Kidney tubule cell (primary cell): Measurements from ENCODE around the gene RPL39.
"Not testable (repeated sequence)": the region's sequence is repeated elsewhere in the genome, so short reads cannot be mapped to it uniquely, and the experiment has no call there.

ENCODE experiments used
- DNase-seq: peaks from one replicate; pipeline ENCODE4 v3.0.0-alpha.2; 2018; ENCODE audit warnings: low spot score

RPL39 gene

GRCh38 chrX:119791437-119792231, at the start of gene RPL39:
Gene RPL39, minus strand, starts transcription at chrX:119791630. Its CDS starts 54 bp downstream, at chrX:119791576.
- DNase-seq = peak; percentile 88

- no peak for DNase-seq
These were observed 42.5 kb upstream of the RPL39 start for GRCh38 chrX:119833905-119834304.

GRCh38 chrX:119828446-119828845, 37.0 kb upstream of the RPL39 start:
- DNase-seq = peak; percentile 32

- DNase-seq = peak; percentile 52
These were observed 35.0 kb upstream of the RPL39 start for GRCh38 chrX:119826399-119826959.

- not testable (repeated sequence) for DNase-seq
These were observed 32.8 kb upstream of the RPL39 start for GRCh38 chrX:119824221-119824620.

- peak; percentile 49 for DNase-seq
These were observed 30.3 kb upstream of the RPL39 start for GRCh38 chrX:119821703-119822102.

- no peak for DNase-seq
These were observed 25.8 kb upstream of the RPL39 start for GRCh38 chrX:119817130-119817690.

- DNase-seq = no peak
These were observed 24.9 kb upstream of the RPL39 start for GRCh38 chrX:119816300-119816699.

- no peak for DNase-seq
These were observed 17.8 kb upstream of the RPL39 start for GRCh38 chrX:119809185-119809666.

GRCh38 chrX:119808461-119808860, 17.0 kb upstream of the RPL39 start:
- not testable (repeated sequence) for DNase-seq

- no peak for DNase-seq
These were observed 11.1 kb upstream of the RPL39 start for GRCh38 chrX:119802546-119802945.

- no peak for DNase-seq
These were observed 10.1 kb upstream of the RPL39 start for GRCh38 chrX:119801253-119802221.

GRCh38 chrX:119790977-119791436, 423 bp downstream of the RPL39 start:
- DNase-seq = peak; percentile 37

- DNase-seq = peak; percentile 22
These were observed 6.5 kb downstream of the RPL39 start for GRCh38 chrX:119784747-119785446.

GRCh38 chrX:119783026-119783425, 8.4 kb downstream of the RPL39 start:
- DNase-seq = no peak

- DNase-seq = no peak
These were observed 12.6 kb downstream of the RPL39 start for GRCh38 chrX:119778829-119779228.

- no peak for DNase-seq
These were observed 15.8 kb downstream of the RPL39 start for GRCh38 chrX:119775517-119776238.

GRCh38 chrX:119769388-119769787, 22.0 kb downstream of the RPL39 start:
- not testable (repeated sequence) for DNase-seq

GRCh38 chrX:119768436-119768835, 23.0 kb downstream of the RPL39 start:
- DNase-seq = not testable (repeated sequence)

GRCh38 chrX:119763836-119764387, 27.5 kb downstream of the RPL39 start:
- DNase-seq = no peak
